ENCODE results near the gene KIFC3. TPM values are rescaled to one million over a fixed set of nuclear protein-coding genes. Genes with fewer than 3 reads are reported as not detected.
"Not testable (repeated sequence)": the region's sequence is repeated elsewhere in the genome, so short reads cannot be mapped to it uniquely, and the experiment has no call there.

KIFC3 gene
- not detected for polyA plus RNA-seq

GRCh38 chr16:57802341-57803133, at the start of gene KIFC3:
KIFC3 (minus strand) TSS chr16:57802491; CDS start chr16:57798243, 4,248 bp downstream.
- Mint-ChIP-seq H3K9me3 (peaks cover 0 to 1% (median 0%) of the 10 kb centered on the region in 3 donors), H3K27ac (peak within 1 kb of the TSS in 1 of 3 donors; percentile 77), H3K4me1 (peaks cover 8 to 14% (median 9%) of the 10 kb centered on the region in 3 donors), H3K36me3 (no peaks in the 10 kb centered on the region), H3K27me3 (peaks cover 46% of the 10 kb centered on the region), H3K4me3 (peak within 1 kb of the TSS; percentile 54 to 85 (median 78))

- H3K27me3 Mint-ChIP-seq = peaks cover 7% of the 10 kb centered on the region
- no peak overlapping the region for H3K27ac Mint-ChIP-seq
- peaks cover 0 to 4% (median 0%) of the 10 kb centered on the region in 3 donors for H3K4me1 Mint-ChIP-seq
- H3K36me3 Mint-ChIP-seq = peaks cover 4% of the 10 kb centered on the region
- peaks cover 0 to 1% (median 0%) of the 10 kb centered on the region in 3 donors for H3K9me3 Mint-ChIP-seq
- H3K4me3 Mint-ChIP-seq = no peak overlapping the region
Observed at GRCh38 chr16:57848181-57848580, 45.9 kb upstream of the KIFC3 start.

GRCh38 chr16:57846931-57847330, 44.6 kb upstream of the KIFC3 start:
- not testable (repeated sequence) for H3K4me3 Mint-ChIP-seq, H3K27ac Mint-ChIP-seq, H3K36me3 Mint-ChIP-seq, H3K27me3 Mint-ChIP-seq, H3K9me3 Mint-ChIP-seq, H3K4me1 Mint-ChIP-seq

- peaks cover 6% of the 10 kb centered on the region for H3K27me3 Mint-ChIP-seq
- H3K9me3 Mint-ChIP-seq = peaks cover 0 to 1% (median 0%) of the 10 kb centered on the region in 3 donors
- peaks cover 0 to 4% (median 0%) of the 10 kb centered on the region in 3 donors for H3K4me1 Mint-ChIP-seq
- peaks cover 4% of the 10 kb centered on the region for H3K36me3 Mint-ChIP-seq
- H3K4me3 Mint-ChIP-seq = no peak overlapping the region
- no peak overlapping the region for H3K27ac Mint-ChIP-seq
Observed at GRCh38 chr16:57846078-57846697, 43.9 kb upstream of the KIFC3 start.

GRCh38 chr16:57845115-57845514, 42.8 kb upstream of the KIFC3 start:
- Mint-ChIP-seq H3K9me3 (peaks cover 0 to 1% (median 0%) of the 10 kb centered on the region in 3 donors), H3K36me3 (peaks cover 2% of the 10 kb centered on the region), H3K4me3 (no peak overlapping the region), H3K27ac (no peak overlapping the region), H3K27me3 (peaks cover 1% of the 10 kb centered on the region), H3K4me1 (peaks cover 0 to 4% (median 0%) of the 10 kb centered on the region in 3 donors)

GRCh38 chr16:57844416-57845030, 42.2 kb upstream of the KIFC3 start:
- peaks cover 1% of the 10 kb centered on the region for H3K27me3 Mint-ChIP-seq
- H3K4me3 Mint-ChIP-seq = no peak overlapping the region
- H3K27ac Mint-ChIP-seq = no peak overlapping the region
- H3K36me3 Mint-ChIP-seq = peaks cover 2% of the 10 kb centered on the region
- peaks cover 0 to 1% (median 0%) of the 10 kb centered on the region in 3 donors for H3K9me3 Mint-ChIP-seq
- peaks cover 0 to 4% (median 0%) of the 10 kb centered on the region in 3 donors for H3K4me1 Mint-ChIP-seq

- H3K4me3 Mint-ChIP-seq = no peak overlapping the region
- H3K36me3 Mint-ChIP-seq = peaks cover 2% of the 10 kb centered on the region
Observed at GRCh38 chr16:57843400-57843799, 41.1 kb upstream of the KIFC3 start.

GRCh38 chr16:57842601-57843000, 40.3 kb upstream of the KIFC3 start:
- peaks cover 2% of the 10 kb centered on the region for H3K36me3 Mint-ChIP-seq
- peaks cover 1% of the 10 kb centered on the region for H3K27me3 Mint-ChIP-seq
- no peak overlapping the region for H3K4me3 Mint-ChIP-seq
- H3K4me1 Mint-ChIP-seq = peaks cover 0 to 4% (median 0%) of the 10 kb centered on the region in 3 donors
- no peak overlapping the region for H3K27ac Mint-ChIP-seq
- peaks cover 0 to 3% (median 0%) of the 10 kb centered on the region in 3 donors for H3K9me3 Mint-ChIP-seq

More at GRCh38 chr16:57843400-57843799, 41.1 kb upstream of the KIFC3 start:
- Mint-ChIP-seq H3K9me3 (peaks cover 0 to 3% (median 0%) of the 10 kb centered on the region in 3 donors), H3K4me1 (peaks cover 0 to 4% (median 0%) of the 10 kb centered on the region in 3 donors), H3K27ac (no peak overlapping the region), H3K27me3 (peaks cover 1% of the 10 kb centered on the region)

GRCh38 chr16:57840833-57841232, 38.5 kb upstream of the KIFC3 start:
- Mint-ChIP-seq H3K4me3 (no peak overlapping the region), H3K9me3 (peaks cover 0 to 2% (median 0%) of the 10 kb centered on the region in 3 donors), H3K27me3 (peaks cover 4% of the 10 kb centered on the region), H3K4me1 (no peaks in the 10 kb centered on the region), H3K36me3 (peaks cover 2% of the 10 kb centered on the region), H3K27ac (no peak overlapping the region)

- Mint-ChIP-seq H3K27ac (no peak overlapping the region), H3K4me3 (no peak overlapping the region), H3K27me3 (peaks cover 4% of the 10 kb centered on the region), H3K4me1 (no peaks in the 10 kb centered on the region), H3K36me3 (no peaks in the 10 kb centered on the region), H3K9me3 (peaks cover 0 to 2% (median 0%) of the 10 kb centered on the region in 3 donors)
Observed at GRCh38 chr16:57838161-57838560, 35.9 kb upstream of the KIFC3 start.

GRCh38 chr16:57837305-57838125, 35.2 kb upstream of the KIFC3 start:
- Mint-ChIP-seq H3K27ac (no peak overlapping the region), H3K4me1 (no peaks in the 10 kb centered on the region), H3K9me3 (peaks cover 0 to 2% (median 0%) of the 10 kb centered on the region in 3 donors), H3K36me3 (peaks cover under 1% of the 10 kb centered on the region), H3K27me3 (peaks cover 4% of the 10 kb centered on the region), H3K4me3 (no peak overlapping the region)

- H3K4me3 Mint-ChIP-seq, H3K36me3 Mint-ChIP-seq, H3K27ac Mint-ChIP-seq, H3K27me3 Mint-ChIP-seq, H3K9me3 Mint-ChIP-seq, H3K4me1 Mint-ChIP-seq: not testable (repeated sequence)
Observed at GRCh38 chr16:57835439-57835838, 33.1 kb upstream of the KIFC3 start.

- Mint-ChIP-seq H3K9me3 (peaks cover 0 to 2% (median 0%) of the 10 kb centered on the region in 3 donors), H3K4me1 (no peaks in the 10 kb centered on the region), H3K36me3 (peaks cover 4% of the 10 kb centered on the region), H3K27ac (no peak overlapping the region), H3K4me3 (no peak overlapping the region), H3K27me3 (peaks cover 6% of the 10 kb centered on the region)
Observed at GRCh38 chr16:57834936-57835335, 32.6 kb upstream of the KIFC3 start.

GRCh38 chr16:57830890-57831484, 28.7 kb upstream of the KIFC3 start:
- H3K4me1 Mint-ChIP-seq = no peaks in the 10 kb centered on the region
- H3K4me3 Mint-ChIP-seq = no peak overlapping the region
- peaks cover 4% of the 10 kb centered on the region for H3K36me3 Mint-ChIP-seq
- peaks cover 0 to 2% (median 0%) of the 10 kb centered on the region in 3 donors for H3K9me3 Mint-ChIP-seq
- H3K27ac Mint-ChIP-seq = no peak overlapping the region
- peaks cover 4% of the 10 kb centered on the region for H3K27me3 Mint-ChIP-seq

Data from IgD-negative memory B cell (primary cell).